ENCODE data around the gene CTAG1B.

GRCh38 chrX:154658957-154659356 lies 39.9 kb upstream of the CTAG1B start:
- no peak for TF ChIP-seq CTCF (conservative IDR thresholded peaks at IDR 0.05 in 1 of 2, IDR thresholded peaks at IDR 0.05 in 1 of 2; ENCODE audit: extremely low read depth in 1 of 2, insufficient read depth in 1 of 2, low read depth in 1 of 2, low read length in 2 of 2)
- no peak for TF ChIP-seq EZH2 (IDR thresholded peaks at IDR 0.05; ENCODE audit: borderline replicate concordance, low read length)

All from mammary epithelial cell (primary cell).